K562 (cell line): ENCODE data around the gene KXD1. TPM values are rescaled to one million over a fixed set of nuclear protein-coding genes. Genes with fewer than 3 reads are reported as not detected.

Experiments
- CBFA2T3 ChIP-seq: fragments of 450-650 bp; IDR thresholded peaks from 2 replicates; pipeline ENCODE4 v1.6.1; 2017
- ETV5 ChIP-seq: sonication (generic); formaldehyde crosslinking; IDR thresholded peaks from 2 replicates; pipeline ENCODE4 v1.4.0; 2020; ENCODE audit warnings: low read depth, mild to moderate bottlenecking, missing genetic modification reagents
- HDAC1 ChIP-seq, 2 experiments: fragments of 450-650 bp; IDR thresholded peaks; 2 replicates each; pipeline ENCODE4 v1.6.1; 2016 to 2017; ENCODE audit warnings: inconsistent platforms in 1 of 2, mild to moderate bottlenecking in 1 of 2, moderate library complexity in 1 of 2
- NFIX ChIP-seq: fragments of 250-450 bp; sonication (Bioruptor Pico); IDR thresholded peaks from 2 replicates; pipeline ENCODE4 v1.4.0; 2020; ENCODE audit warnings: low read depth, mild to moderate bottlenecking, moderate library complexity
- RCOR1 ChIP-seq, 2 experiments: IDR thresholded peaks; 2 replicates each; pipeline ENCODE4 v1.6.1; 2012; ENCODE audit warnings: low read depth in 2 of 2, low read length in 2 of 2, borderline replicate concordance in 1 of 2, improper control_type of control experiment in 1 of 2
- SREBF1 ChIP-seq: fragments of 150-350 bp; IDR thresholded peaks from 2 replicates; pipeline ENCODE4 v1.6.1; 2014; ENCODE audit warnings: antibody characterized with exemption, low read depth, low read length, borderline replicate concordance
- TAL1 ChIP-seq: fragments of 450-650 bp; IDR thresholded peaks from 2 replicates; pipeline ENCODE4 v1.6.1; 2016; ENCODE audit warnings: mild to moderate bottlenecking
- TCF7L2 ChIP-seq: fragments of 150-350 bp; IDR thresholded peaks from 2 replicates; pipeline ENCODE4 v1.6.1; 2016; ENCODE audit warnings: low read depth, mild to moderate bottlenecking, low read length, moderate library complexity
- ZBTB40 ChIP-seq, 2 experiments: fragments of 450-650 bp in 1 of 2; sonication (generic) in 1 of 2; formaldehyde crosslinking in 1 of 2; IDR thresholded peaks; 2 replicates each; pipeline versions ENCODE4 v1.7.1 to v1.9.0; 2016 to 2022; ENCODE audit warnings: inconsistent platforms in 1 of 2, mild to moderate bottlenecking in 1 of 2, missing genetic modification reagents in 1 of 2
- ZBTB9 ChIP-seq: fragments of 450-650 bp; formaldehyde crosslinking; IDR thresholded peaks from 2 replicates; pipeline ENCODE4 v1.4.0; 2020; ENCODE audit warnings: mild to moderate bottlenecking, moderate library complexity
- polyA plus RNA-seq, 8 experiments: library from polyadenylated mRNA; depleted of rRNA in 4 of 8; stranded (reverse) in 5 of 8; unstranded in 3 of 8; fragments of >200 nt; fragmentation: Nextera tagmentation in 2 of 8; fragmentation: Illumina TruSeq in 1 of 8; extraction: Ambion mirVana in 2 of 8; extraction: Trizol in 1 of 8; gene quantifications; 2 replicates each; pipeline versions ENCODE4 v1.2.1 to v1.2.3, GENCODE V29; 2011 to 2014; ENCODE audit warnings: inconsistent platforms in 1 of 8, missing spikeins in 1 of 8
- total RNA-seq, 7 experiments: library from RNA; depleted of rRNA in 6 of 7; stranded (reverse); fragments of >200 nt in 6 of 7; fragmentation: Illumina TruSeq in 2 of 7; extraction: Trizol in 2 of 7; gene quantifications; 2 replicates each; pipeline versions ENCODE4 v1.2.1 to v1.2.3, GENCODE V29; 2011 to 2021; ENCODE audit warnings: low replicate concordance in 1 of 7
- TF ChIP-seq, protein P1 (sequence below): fragments of 450-650 bp; IDR thresholded peaks from 2 replicates; pipeline ENCODE4 v1.6.1; 2016; ENCODE audit warnings: borderline replicate concordance
- TF ChIP-seq, protein P2 (sequence below), 3 experiments: fragments of 200-800 bp in 1 of 3; sonication (Bioruptor generic) in 1 of 3; sonication (generic) in 1 of 3; formaldehyde crosslinking in 1 of 3; IDR thresholded peaks; 2 replicates each; pipeline versions ENCODE4 v1.6.1 to v1.8.0; 2016 to 2022; ENCODE audit warnings: mild to moderate bottlenecking in 2 of 3, missing compliant biosample characterization in 2 of 3, missing genetic modification characterization in 2 of 3, missing genetic modification reagents in 1 of 3

The KXD1 gene
- total and polyA plus RNA-seq, 9 of the 15 experiments (the other 6 are each of a cell fraction or from before 2014, with no cell fraction given), result 21.9 to 210 (median 118) TPM

DNA sequence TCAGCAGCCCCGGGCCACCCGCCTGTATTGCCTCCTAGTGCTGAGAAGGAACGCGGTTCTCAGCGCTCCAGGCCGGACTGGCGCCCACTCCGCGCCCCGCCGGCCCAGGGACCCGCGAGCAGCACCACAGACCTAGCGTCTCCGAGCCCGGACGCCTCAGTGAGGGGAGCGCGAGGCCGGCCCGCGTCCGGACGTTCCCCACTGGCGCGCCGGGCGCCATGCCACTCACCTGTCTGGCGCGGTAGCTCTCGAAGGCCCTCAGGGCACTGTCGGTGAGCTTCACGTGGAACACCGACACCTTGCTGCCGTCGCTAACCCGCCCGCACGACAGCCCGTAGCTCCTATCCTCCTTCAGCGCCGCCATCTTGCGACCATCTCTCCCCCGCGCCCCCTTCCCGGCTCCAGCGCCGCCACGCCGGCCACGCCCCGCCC is 36.0 kb upstream of the KXD1 start, which contains the start of gene ELL (continued):
- TF ChIP-seq ZBTB9 (CRISPR knock-in tag) (0 out of 2 replicates have a peak, but pooled peaks have one; percentile 25), ETV5 (CRISPR knock-in tag) (no peak), SREBF1 (no peak), HDAC1 (IDR thresholded peaks at IDR 0.05) (peak in 1 of 2 experiments; percentile 85; a peak in 2 of 4 replicates), NFIX (CRISPR knock-in tag) (no peak), CBFA2T3 (no peak), TAL1 (no peak), ZBTB40 (IDR thresholded peaks at IDR 0.05) (no peak), ZBTB40 (CRISPR knock-in tag; IDR thresholded peaks at IDR 0.05) (no peak), RCOR1 (IDR thresholded peaks at IDR 0.05; ENCODE audit: borderline replicate concordance in 1 of 2, low read depth in 2 of 2, low read length in 2 of 2) (no peak), TCF7L2 (no peak)
- TF ChIP-seq, protein P1, sequence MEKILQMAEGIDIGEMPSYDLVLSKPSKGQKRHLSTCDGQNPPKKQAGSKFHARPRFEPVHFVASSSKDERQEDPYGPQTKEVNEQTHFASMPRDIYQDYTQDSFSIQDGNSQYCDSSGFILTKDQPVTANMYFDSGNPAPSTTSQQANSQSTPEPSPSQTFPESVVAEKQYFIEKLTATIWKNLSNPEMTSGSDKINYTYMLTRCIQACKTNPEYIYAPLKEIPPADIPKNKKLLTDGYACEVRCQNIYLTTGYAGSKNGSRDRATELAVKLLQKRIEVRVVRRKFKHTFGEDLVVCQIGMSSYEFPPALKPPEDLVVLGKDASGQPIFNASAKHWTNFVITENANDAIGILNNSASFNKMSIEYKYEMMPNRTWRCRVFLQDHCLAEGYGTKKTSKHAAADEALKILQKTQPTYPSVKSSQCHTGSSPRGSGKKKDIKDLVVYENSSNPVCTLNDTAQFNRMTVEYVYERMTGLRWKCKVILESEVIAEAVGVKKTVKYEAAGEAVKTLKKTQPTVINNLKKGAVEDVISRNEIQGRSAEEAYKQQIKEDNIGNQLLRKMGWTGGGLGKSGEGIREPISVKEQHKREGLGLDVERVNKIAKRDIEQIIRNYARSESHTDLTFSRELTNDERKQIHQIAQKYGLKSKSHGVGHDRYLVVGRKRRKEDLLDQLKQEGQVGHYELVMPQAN, result peak; percentile 62
- TF ChIP-seq, protein P2, sequence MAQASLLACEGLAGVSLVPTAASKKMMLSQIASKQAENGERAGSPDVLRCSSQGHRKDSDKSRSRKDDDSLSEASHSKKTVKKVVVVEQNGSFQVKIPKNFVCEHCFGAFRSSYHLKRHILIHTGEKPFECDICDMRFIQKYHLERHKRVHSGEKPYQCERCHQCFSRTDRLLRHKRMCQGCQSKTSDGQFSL (CRISPR knock-in tag; IDR thresholded peaks at IDR 0.05), result 0 out of 2 replicates have a peak, but pooled peaks have one; percentile 57
- TF ChIP-seq, protein P2 (tag; IDR thresholded peaks at IDR 0.05), result no peak
